GM18520 (cell line): ENCODE data around the gene ITGB6.

ENCODE experiments used
- ATAC-seq: cut with Tn5 transposase; IDR thresholded peaks from one replicate; pipeline ENCODE4 v1.9.1; 2021; ENCODE audit not compliant: unreplicated experiment

Gene ITGB6

DNA sequence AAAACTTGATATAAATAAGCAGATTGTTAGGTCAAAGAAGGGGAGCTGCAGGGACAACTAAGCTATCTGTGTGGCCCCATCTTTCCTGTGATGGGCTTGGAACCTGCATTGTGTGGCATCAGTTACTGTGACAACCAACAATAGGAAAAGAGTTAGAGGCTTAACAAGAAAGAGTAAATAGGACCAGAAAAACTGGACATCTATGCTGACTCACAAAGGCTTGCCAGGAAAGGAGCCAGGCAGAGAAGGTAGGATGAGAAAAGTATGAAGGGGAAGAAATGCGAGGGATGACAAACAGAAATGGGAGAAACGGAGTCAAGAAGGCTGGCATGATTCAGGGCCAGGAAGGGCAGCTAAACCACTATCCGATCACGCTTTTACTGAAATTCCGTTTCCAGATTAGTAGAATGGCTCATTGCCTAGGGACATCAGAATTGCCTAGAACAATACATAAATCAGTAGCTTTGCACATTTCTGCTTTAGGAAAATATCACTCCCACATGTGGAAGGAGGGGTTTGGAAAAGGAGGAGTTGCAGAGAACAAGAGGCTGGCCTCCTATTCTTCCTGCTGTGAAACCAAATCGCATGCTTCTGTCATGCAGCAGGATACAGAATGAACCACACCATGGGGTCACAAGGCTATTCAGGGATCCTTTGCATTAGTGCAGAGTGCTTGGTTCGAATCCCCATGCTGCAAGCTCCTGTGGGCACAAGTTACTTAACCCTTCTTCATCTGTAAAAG, 144.9 kb downstream of the ITGB6 start:
- no peak for ATAC-seq

DNA sequence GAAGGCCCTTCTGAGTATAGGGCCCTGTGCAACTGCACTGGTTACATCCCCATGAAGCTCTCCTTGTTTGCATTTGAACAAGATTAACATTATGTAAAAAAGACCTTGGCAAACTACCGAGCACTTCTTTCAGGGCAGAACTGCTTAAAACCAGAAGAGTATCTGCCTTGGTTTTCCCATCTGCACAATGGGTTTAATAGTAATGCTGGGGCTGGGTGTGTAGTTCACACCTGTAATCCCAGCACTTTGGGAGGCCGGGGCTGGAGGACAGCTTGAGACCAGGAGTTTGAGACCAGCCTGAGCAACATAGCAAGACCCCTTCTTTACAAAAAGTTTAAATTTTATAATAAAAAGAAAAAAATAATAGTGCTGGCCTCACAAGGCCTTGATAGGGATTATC, 146.1 kb downstream of the ITGB6 start:
- no peak for ATAC-seq

DNA sequence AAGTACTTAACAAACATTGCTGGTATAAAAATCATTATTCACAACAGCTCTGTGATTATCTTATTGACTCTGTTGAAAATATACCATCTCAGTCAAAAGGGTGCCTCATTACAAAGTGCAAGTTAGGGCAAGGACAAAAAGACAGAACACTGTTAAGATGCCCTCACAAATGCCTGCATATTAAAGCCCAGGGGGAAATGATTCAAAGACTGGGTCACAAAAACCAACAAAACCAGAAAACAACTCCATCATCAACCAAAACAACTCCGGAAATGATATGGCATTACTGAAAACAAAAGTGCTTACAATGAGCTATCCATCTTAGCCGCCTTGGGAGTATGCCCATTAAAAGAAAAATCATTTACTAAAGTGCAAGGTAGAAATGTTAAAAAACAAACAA, 147.5 kb downstream of the ITGB6 start:
- no peak for ATAC-seq

DNA sequence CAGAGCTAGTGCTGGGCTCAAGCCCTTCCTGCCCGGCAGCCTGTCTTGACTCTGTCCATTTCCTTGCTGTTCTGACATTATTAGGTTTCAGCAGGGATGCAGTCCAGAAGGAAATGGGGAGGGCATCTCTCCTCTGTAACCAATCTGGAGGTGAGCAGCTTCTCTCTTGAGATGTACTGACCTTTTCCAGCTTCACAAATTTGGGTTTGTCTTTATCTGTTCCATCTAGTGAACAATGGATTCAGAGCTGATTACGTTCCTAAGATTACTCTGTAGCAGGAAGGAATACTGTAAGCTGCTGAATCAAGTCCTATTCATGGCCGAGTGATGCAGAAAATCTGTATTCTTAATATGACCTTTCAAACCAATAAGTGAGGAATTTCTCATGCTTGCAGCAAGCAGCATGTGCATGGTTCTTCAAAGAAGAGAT, 148.7 kb downstream of the ITGB6 start:
- ATAC-seq = no peak

DNA sequence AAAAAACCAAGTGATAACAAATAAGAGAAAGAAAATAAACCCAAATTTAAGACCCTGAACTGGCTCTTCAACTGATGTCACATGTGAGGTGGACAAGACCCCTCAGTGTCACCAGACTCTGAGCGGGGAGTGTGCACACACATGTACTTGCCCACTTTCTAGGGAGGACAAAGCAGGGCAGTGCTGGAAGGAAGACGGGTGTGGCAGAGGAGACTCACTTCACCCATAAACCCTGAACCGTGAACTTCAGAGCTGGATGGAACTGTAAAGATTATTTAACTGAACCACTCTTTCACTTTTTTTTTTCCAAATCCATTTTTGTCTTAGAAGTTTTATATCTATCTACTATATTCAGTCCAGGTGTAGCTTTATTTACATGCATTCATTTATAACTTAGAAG, 149.9 kb downstream of the ITGB6 start:
- no peak for ATAC-seq
